UCSD-AML1 (cell line): ENCODE measurements around the gene C6orf141.

ENCODE experiments used
- DNase-seq: peaks from one replicate; lab custom pipeline; 2025; ENCODE audit not compliant: unreplicated experiment; lab: John Stamatoyannopoulos, UW

C6orf141 gene

DNA sequence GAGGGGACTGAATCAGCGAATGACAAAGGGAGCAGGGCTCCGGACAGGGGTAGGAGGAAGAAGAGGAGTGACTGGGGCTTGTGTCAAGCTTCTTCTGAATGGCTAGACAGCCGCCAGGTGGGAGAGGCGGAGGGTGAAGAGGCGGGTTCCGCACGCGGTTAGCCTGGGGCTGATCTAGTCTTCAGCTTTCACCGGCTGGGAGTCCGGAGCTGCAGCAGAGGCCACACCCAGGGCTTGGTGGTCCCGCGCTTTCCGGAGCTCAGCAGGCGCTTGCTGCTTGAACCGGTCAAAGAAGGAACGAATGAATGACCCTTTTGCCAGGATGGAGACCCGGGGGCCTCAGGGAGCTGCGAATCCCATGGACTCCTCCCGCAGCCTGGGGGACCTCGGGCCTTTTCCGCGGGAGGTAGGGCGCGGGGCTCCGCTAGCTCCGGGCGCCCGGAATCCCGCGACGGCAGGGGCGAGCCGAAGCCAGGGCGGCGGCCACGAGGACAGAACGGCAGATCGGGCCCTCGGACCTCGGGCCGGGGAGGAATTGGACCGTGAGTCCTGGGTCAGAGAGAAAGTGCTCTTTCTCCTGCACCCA is at the start of gene C6orf141:
TSS of gene C6orf141 (plus strand) at position 177 of the 586 bp plus-strand sequence. CDS start at position 302, 125 bp downstream.
- peak; percentile 12 for DNase-seq

DNA sequence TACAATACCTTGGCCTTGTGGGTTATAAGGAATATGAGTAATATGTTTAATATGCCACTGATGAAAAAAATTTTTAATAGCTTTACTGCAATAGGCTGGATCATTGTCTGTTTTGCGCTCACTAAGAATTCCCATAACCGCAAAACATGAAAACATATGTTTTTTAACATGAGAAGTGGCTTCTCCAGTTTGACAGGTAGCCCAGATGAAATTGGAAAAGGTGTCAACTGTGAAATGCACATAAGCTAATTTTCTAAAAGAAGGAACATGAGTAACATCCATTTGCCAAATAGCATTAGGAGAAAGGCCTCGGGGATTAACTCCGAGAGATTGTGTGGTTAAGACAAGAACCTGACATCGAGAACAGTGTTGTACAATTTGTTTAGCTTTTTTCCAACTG is 45.8 kb upstream of the C6orf141 start:
- DNase-seq: no peak

DNA sequence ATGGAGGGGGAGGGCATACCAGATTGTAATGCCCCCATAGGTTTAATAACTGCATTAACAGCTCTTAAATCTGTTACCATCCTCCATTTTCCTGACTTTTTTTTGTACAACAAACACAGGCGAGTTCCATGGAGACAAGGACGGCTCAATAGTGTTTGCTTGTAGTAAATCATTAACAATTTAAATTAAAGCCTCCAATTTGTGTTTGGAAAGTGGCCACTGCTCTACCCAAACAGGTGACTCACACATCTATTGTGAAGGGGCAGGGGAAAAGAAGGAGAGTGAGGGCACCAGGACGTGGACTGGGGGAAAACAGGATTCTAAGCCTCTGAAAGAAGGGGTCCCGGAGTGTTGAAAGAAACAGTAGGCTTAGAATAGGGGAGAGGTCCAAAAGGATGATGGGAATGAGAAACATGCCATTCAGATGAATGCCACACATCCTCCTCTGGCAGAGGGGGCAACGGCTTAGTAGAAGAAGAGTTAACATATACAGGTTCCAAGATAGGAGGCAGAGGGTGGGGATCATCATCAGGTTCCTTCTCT is 43.8 kb upstream of the C6orf141 start:
- DNase-seq: no peak

DNA sequence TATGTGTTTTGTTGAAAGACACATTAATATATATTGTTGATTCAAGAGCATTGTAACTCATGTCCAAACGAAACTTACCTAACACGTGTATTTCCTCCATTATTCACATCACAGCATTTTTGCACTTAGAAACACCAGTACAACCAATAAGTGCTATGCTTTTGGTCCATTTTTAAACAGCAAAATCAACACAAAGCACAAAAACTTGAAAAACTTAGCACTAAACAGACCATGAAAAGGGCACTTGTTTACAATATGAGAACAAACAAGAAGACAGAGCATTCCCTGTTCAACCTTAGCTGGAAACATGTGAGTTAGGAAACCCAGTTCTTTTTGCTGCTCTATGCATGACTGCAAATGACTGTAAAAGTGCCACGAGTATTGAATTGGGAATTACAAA is 41.1 kb upstream of the C6orf141 start:
- no peak for DNase-seq

DNA sequence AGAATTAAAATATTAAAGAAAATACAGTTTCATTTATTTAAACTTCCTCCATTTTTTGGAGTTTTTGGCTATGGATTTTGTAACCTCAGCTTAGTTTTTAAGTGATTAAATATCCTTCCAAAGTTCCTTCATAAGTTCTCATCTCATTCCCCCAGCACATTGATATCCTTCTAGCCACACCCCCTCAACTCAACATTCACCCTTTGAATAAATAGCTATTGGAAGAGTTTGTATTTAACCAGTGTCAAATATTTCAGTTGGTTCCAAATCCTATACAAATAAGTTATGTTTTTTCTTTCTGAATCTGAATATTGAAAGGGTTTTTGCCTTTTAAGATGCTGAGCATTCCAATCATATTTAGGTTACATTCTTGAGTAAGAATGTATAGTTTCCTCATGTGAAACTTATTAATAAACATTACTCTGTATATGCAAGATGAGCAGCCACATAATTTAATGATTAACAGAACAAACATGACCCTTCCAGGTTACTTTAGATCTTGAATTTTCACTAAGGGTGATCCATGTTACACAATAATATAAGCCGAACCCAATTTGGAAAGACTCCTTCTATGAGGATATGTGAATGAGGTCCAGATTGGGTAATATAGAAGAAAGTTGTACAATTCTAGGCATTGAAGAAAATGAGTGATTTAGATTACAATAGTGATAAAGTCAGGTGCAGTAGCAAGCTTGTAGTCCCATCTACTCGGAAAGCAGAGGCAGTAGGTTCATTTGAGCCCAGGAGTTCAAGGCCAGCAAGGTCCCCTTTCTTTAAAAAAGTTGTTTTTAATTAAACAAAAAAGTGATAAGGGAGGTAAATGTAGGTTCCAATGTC is 37.1 kb upstream of the C6orf141 start:
- DNase-seq: no peak

DNA sequence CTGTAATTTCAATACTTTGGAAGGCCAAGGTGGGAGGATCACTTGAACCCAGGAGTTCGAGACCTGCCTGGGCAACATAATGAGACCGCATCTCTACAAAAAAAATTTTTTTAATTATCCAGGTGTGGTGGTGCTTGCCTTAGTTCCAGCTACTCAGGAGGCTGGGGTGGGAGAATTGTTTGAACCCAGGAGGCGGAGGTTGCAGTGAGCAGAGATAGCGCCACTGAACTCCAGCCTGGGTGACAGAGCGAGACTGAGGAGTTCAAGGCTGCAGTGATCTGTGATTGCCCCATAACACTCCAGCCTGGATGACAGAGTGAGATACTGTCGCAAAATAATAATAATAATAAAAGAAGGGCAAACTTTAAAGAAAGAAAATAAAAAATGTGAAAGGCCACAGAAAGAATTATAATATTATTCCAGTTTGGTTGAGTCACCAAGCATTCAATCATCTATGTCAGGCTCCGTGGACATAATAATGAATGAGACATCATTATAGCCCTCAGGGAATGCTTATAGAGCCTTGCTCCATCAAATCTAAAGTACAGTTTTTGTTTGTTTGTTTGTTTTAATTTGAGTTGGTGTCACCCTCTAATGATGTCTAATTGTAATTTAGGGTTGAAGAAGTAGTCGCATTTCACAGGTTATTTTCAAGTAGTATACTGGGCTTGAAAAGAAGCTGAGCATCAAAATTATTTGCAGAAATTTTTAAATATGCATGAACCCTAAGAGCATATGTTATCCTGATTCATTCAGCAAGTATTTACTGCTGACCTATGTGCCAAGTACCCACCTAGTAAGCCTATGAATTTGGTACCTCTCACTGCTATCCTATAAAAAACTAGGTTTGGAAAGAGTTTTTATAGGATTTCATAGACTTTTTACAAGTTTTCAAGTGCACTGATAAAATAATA is 35.6 kb upstream of the C6orf141 start:
- DNase-seq: no peak

GRCh38 chr6:49515485-49516146 is 34.9 kb upstream of the C6orf141 start:
- DNase-seq: no peak

DNA sequence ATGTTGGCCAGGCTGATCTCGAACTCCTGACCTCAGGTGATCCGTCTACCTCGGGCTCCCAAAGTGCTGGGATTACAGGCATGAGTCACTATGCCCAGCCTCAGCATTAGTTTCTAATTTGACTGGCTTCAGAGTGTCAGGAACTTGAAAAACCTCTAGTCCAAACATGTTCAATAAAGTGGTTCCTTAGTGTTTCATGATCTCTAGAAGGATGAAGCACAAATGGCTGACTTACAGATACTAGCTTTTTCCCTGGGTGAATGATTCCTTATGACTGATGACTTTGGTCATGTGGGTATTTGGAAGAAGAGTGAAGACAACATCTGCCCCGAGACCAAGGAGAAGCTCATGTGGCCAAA is 34.3 kb upstream of the C6orf141 start:
- DNase-seq: no peak

- DNase-seq: no peak
Measured at GRCh38 chr6:49517919-49518318, 32.5 kb upstream of the C6orf141 start.

GRCh38 chr6:49519660-49520059 is 30.8 kb upstream of the C6orf141 start:
- no peak for DNase-seq

DNA sequence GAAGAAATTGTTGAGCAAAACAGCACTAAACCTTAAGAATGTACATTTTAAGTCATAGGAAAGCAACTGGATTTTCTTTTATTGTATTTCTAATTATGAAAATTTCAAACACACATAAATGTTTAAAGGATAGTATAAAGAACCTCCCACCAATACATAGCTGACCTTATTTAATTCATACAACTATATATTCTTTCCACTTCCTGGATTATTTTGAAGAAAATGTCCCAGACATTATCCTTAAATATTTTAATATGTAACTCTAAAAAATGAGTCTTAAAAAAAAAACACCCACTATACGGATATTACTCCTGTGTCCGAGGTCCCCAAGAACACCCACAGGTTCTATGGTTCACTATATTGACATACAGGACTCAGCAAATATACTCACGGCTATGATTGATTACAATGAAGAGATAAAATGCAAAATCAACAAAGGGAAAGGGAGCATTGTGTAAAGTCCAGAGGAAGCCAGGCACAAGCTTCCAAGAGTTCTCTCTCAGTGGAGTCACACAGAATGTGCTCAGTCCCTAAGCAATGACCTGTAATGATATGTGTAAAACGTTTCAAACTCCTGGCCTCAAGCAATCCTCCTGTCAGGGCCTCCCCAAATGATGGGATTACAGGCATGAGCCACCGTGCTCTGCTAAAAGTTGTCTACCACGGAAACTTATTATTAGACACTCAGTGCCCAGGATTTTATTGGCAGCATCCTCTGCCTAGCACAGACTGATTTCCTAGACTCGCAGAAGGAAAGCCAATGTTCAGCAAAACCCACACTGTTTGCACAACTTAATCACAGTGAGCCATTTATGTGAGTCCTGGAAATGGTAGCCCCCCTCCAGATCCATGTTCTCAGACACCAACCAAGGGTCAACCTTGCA is 27.5 kb upstream of the C6orf141 start:
- no peak for DNase-seq

GRCh38 chr6:49523901-49524300 is 26.6 kb upstream of the C6orf141 start:
- DNase-seq: no peak

GRCh38 chr6:49524541-49524940 is 25.9 kb upstream of the C6orf141 start:
- DNase-seq: no peak

GRCh38 chr6:49526598-49526997 is 23.9 kb upstream of the C6orf141 start:
- DNase-seq: no peak

DNA sequence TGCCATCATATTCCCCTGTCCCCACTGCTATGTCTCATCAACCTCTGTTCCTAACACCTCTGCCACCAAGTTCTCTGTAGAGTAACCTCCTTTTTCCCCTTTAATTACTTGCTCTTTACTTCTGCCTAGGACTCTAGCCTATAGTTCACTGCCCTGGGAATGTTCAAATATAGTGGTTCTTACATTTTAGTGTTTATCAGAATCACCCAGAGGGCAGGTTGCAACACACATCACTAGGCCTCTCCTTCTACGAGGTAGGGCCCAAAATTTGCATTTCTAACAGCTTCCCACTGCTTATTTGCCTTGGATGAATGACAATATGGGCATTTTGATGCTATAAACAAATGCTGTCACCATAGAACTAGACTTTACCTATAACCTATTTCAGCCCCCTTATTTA is 23.1 kb upstream of the C6orf141 start:
- DNase-seq: no peak

- no peak for DNase-seq
Measured at GRCh38 chr6:49528571-49528970, 21.9 kb upstream of the C6orf141 start.

GRCh38 chr6:49530141-49530776 is 20.2 kb upstream of the C6orf141 start:
- DNase-seq: no peak

DNA sequence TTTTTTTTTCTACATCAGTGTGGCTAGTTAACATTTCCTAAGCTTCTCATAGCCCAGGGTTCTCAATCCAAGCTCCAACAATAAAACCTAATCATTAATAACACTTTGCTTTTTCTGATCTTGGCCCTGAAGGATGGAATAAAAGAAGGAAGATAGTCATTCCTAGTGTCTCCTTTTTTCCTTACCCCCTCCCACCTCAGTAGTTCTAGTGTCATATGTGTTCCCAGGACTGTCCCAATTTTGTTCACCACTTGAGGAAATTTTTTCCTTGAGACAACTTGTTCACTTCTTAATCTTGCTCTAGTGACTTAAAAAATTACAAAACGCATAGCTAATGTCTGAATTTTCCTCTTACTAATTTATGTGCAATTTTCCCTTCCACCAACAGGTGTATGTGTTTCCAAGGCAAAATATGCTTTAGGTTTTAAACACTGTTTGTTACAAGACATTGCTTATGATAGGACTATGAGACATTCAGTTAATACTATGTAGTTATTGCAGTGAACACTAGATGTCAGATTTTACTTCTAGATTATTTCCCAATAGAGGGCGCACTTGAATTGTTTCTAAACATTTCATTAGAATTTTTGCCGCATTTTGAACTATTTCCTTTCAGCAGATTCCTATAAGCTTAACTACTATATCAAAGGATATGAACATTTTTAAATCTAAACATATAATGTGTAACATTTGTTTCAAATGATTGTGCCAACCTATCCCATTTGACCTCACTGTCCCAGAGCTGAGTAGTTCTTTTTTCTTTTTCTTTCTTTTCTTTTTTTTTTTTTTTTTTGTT is 18.5 kb upstream of the C6orf141 start:
- DNase-seq: no peak

DNA sequence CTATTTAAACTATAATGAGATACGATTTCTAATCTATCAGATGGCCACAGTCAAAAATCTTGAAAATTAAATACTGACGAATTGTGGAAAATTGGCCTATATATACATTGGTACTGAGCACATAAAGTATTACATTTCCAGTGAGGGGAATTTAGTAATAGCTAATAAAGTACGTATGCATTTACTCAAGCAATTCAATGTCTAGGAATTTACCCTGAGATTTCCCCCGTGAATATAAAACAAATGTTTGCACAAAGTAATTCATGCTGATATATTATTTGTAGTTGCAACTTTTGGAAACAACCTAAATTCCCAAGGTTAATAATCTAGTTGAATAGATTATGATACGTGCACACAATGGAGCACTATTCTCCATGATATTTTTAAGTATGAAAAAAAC is 14.7 kb upstream of the C6orf141 start:
- no peak for DNase-seq
